HCT116 (cell line): ENCODE results near the gene PRSS53. TPM values are rescaled to one million over a fixed set of nuclear protein-coding genes. Genes with fewer than 3 reads are reported as not detected.
"Not testable (repeated sequence)": the region's sequence is repeated elsewhere in the genome, so short reads cannot be mapped to it uniquely, and the experiment has no call there.

Source experiments
- ATAC-seq: fragments of 200-7000 bp; cut with Tn5 transposase; 2 replicates; pipeline ENCODE4 v1.9.1; 2020; ENCODE audit warnings: mild to moderate bottlenecking, moderate library complexity
- BruUV-seq: library from RNA; stranded (reverse); fragments of 400-500 nt; replicated peaks from 2 replicates; lab custom pipeline; 2021; lab: Mats Ljungman, UMichigan
- CTCF ChIA-PET: fragments of 300-600 bp; sonication (Branson Sonifier 250); formaldehyde crosslinking; loops from one replicate; lab custom pipeline; 2021; ENCODE audit warnings: antibody characterized with exemption; lab: Charles Lee
- POLR2A ChIA-PET: fragments of 300-600, 350-600 bp; sonication (Branson Sonifier 250); formaldehyde crosslinking; loops from one replicate; lab custom pipeline; 2021; ENCODE audit warnings: antibody characterized with exemption; lab: Charles Lee
- RAD21 ChIA-PET, 2 experiments: fragments of 300-600 bp; sonication (Branson Sonifier 250); formaldehyde crosslinking; loops; one replicate each; lab custom pipeline; 2023; ENCODE audit warnings: low total read pairs in 2 of 2; ENCODE audit not compliant: uncharacterized antibody in 2 of 2, unreplicated experiment in 2 of 2, low non-redundant PET in 1 of 2; lab: Charles Lee
- DNase-seq: peaks from one replicate; pipeline ENCODE4 v3.0.0-alpha.2; 2010; ENCODE audit warnings: low read depth, low spot score
- H2AFZ ChIP-seq: fragments of 200-600 bp; shearing (Covaris generic), sonication (generic); 2 replicates; pipeline ENCODE4 v1.6.1; 2017; ENCODE audit warnings: low read depth, mixed run types, mixed read lengths, antibody characterized with exemption, low read length; ENCODE audit not compliant: poor library complexity, severe bottlenecking
- H3K27ac ChIP-seq: 2 replicates; pipeline ENCODE4 v1.5.1; 2012; ENCODE audit warnings: low read depth, low read length
- H3K27me3 ChIP-seq: fragments of 200-600 bp; sonication (generic); 2 replicates; pipeline ENCODE4 v1.6.1; 2016; ENCODE audit warnings: mixed run types, low read length, mixed read lengths; ENCODE audit not compliant: insufficient read depth
- H3K36me3 ChIP-seq, 2 experiments: fragments of 200-500 bp in 1 of 2; fragments of 200-600 bp in 1 of 2; sonication (Bioruptor generic) in 1 of 2; sonication (generic) in 1 of 2; 2 replicates each; pipeline versions ENCODE4 v1.5.1 to v1.6.1; 2014 to 2016; ENCODE audit warnings: low read length in 2 of 2, inconsistent platforms in 1 of 2, mixed read lengths in 1 of 2, mixed run types in 1 of 2; ENCODE audit not compliant: insufficient read depth in 2 of 2, control insufficient read depth in 1 of 2
- H3K4me1 ChIP-seq, 2 experiments: fragments of 200-600 bp in 1 of 2; sonication (generic) in 1 of 2; 2 replicates each; pipeline versions ENCODE4 v1.5.1 to v1.6.1; 2012 to 2017; ENCODE audit warnings: low read length in 2 of 2, inconsistent platforms in 1 of 2, mild to moderate bottlenecking in 1 of 2, mixed read lengths in 1 of 2, mixed run types in 1 of 2, moderate library complexity in 1 of 2; ENCODE audit not compliant: insufficient read depth in 2 of 2, control insufficient read depth in 1 of 2
- H3K4me2 ChIP-seq: fragments of 200-600 bp; sonication (generic); 2 replicates; pipeline ENCODE4 v1.6.1; 2017; ENCODE audit warnings: mixed run types, low read length, mixed read lengths
- H3K4me3 ChIP-seq, 2 experiments: fragments of 200-600 bp in 1 of 2; sonication (generic) in 1 of 2; replicated peaks in 1 of 2; 2 replicates each; pipeline ENCODE4 v1.5.1; 2011 to 2016; ENCODE audit warnings: low read length in 2 of 2, control low read depth in 1 of 2, low read depth in 1 of 2, mild to moderate bottlenecking in 1 of 2, mixed read lengths in 1 of 2, mixed run types in 1 of 2
- H3K79me2 ChIP-seq: fragments of 200-600 bp; sonication (generic); 2 replicates; pipeline ENCODE4 v1.6.1; 2017; ENCODE audit warnings: mild to moderate bottlenecking, mixed run types, low read length, moderate library complexity, mixed read lengths; ENCODE audit not compliant: insufficient read depth
- H3K9ac ChIP-seq: fragments of 200-600 bp; sonication (generic); 2 replicates; pipeline ENCODE4 v1.6.1; 2016; ENCODE audit warnings: low read length, mixed read lengths
- H3K9me2 ChIP-seq: fragments of 200-600 bp; sonication (generic), shearing (Covaris generic); 2 replicates; pipeline ENCODE4 v1.6.1; 2017; ENCODE audit warnings: mixed run types, mild to moderate bottlenecking, moderate library complexity; ENCODE audit not compliant: insufficient read depth
- H3K9me3 ChIP-seq, 2 experiments: fragments of 200-500 bp in 1 of 2; fragments of 200-600 bp in 1 of 2; sonication (Bioruptor generic) in 1 of 2; sonication (generic) in 1 of 2; 2 replicates each; pipeline ENCODE4 v1.6.1; 2014 to 2017; ENCODE audit warnings: low read length in 2 of 2, mixed read lengths in 2 of 2, inconsistent platforms in 1 of 2, low read depth in 1 of 2, mild to moderate bottlenecking in 1 of 2, mixed run types in 1 of 2, moderate library complexity in 1 of 2; ENCODE audit not compliant: control insufficient read depth in 1 of 2, insufficient read depth in 1 of 2
- H4K20me1 ChIP-seq: fragments of 200-600 bp; sonication (generic), shearing (Covaris generic); 2 replicates; pipeline ENCODE4 v1.6.1; 2017; ENCODE audit warnings: mixed run types, mild to moderate bottlenecking, moderate library complexity; ENCODE audit not compliant: insufficient read depth
- EZH2 ChIP-seq: fragments of 200-600 bp; sonication (generic); IDR thresholded peaks from 2 replicates; pipeline ENCODE4 v1.6.1; 2017; ENCODE audit warnings: antibody characterized with exemption, mixed run types
- intact Hi-C: fragments of 100-400 bp; cut with micrococcal nuclease; formaldehyde crosslinking; loops from 2 replicates; pipeline ENCODE4 v1.10.0; 2022
- total RNA-seq: library from RNA; stranded (reverse); gene quantifications from one replicate; pipeline ENCODE4 v1.2.1, GENCODE V29; 2021; ENCODE audit not compliant: unreplicated experiment

The PRSS53 gene
- total RNA-seq, 1 experiment from 2014 or later = 11.6 TPM

DNA sequence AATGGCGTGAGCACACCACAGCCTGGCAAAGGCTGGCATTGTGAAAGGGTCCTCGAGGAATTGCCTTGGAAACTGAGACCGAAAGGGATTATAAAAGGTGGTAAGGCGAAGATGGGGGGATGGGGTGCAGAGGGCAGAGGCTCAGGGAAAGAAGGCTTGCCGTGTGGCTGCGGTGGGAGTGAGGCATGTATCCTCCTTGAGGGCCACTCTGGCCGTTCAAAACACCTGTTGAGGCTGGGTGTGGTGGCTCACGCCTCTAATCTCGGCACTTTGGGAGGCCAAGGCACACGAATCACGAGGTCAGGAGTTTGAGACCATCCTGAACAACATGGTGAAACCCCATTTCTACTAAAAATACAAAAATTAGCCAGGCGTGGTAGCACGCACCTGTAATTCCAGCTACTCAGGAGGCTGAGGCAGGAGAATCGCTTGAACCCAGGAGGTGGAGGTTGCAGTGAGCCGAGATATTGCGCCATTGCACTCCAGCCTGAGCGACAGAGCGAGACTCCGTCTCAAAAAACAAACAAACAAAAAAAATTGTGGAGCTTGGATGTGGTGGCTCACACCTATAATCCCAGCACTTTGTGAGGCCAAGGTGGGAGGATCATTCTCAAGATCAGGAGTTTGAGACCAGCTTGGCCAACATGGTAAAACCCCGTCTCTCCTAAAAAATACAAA, 48.2 kb upstream of the PRSS53 start:
- H3K36me3 ChIP-seq, CTCF ChIA-PET, ATAC-seq, H3K4me2 ChIP-seq, RAD21 ChIA-PET, BruUV-seq, H3K27ac ChIP-seq, H3K27me3 ChIP-seq, DNase-seq, H2AFZ ChIP-seq, H4K20me1 ChIP-seq, H3K9me2 ChIP-seq, H3K79me2 ChIP-seq, H3K9me3 ChIP-seq, H3K9ac ChIP-seq, H3K4me3 ChIP-seq: not testable (repeated sequence)
- POLR2A ChIA-PET = interaction anchor here (0.6 to 9.9 kb wide), 2 partner anchors 20 to 34 kb away, joined by 5 to 84 read pairs; partner anchors contain the start of gene KAT8
- intact Hi-C loops = loop anchor here (5.0 kb wide), 2 partner anchors 65 to 320 kb away; partner anchors contain the start of genes ARMC5, ZNF646 and ZNF668
- peaks cover 44 to 73% of the 10 kb centered on the region in 2 experiments for H3K4me1 ChIP-seq

DNA sequence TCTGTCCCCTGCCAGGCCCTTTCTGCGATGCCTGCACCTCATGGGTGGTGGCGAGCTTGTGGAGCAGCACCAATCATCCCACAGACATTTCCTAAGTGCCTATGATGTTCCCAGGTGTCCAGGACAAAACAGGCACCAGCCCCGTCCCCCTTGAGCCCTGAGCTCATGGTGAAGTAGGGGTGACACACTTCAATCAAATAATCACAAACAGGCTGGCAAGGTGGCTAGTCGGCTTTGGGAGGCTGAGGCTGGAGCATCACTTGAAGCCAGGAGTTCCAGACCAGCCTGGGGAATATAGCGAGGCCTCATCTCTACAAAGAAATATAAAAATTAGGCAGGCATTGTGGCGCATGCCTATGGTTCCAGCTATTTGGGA, 47.5 kb upstream of the PRSS53 start:
- peaks cover 8 to 11% of the 10 kb centered on the region in 2 experiments; a peak in 3 of 4 replicates for H3K36me3 ChIP-seq
- CTCF ChIA-PET = no interaction called here
- POLR2A ChIA-PET = interaction anchor here (1.1 to 9.9 kb wide), 4 partner anchors 11 to 307 kb away, joined by 6 to 84 read pairs (median 8); partner anchors contain the start of genes KAT8 and ZNF843
- H2AFZ ChIP-seq = no peak overlapping the region
- peaks cover 42 to 71% of the 10 kb centered on the region in 2 experiments for H3K4me1 ChIP-seq
- H3K27ac ChIP-seq = no peak overlapping the region; the same call in 1 of the 2 replicates
- no peak overlapping the region for H3K4me3 ChIP-seq
- H3K9me2 ChIP-seq = no peaks in the 10 kb centered on the region
- no TSS peak for BruUV-seq
- no peak overlapping the region for H3K9ac ChIP-seq
- RAD21 ChIA-PET = no interaction called here
- TF ChIP-seq EZH2 = no peak
- peak overlapping the region; percentile 99 for H3K4me2 ChIP-seq
- no peaks in the 10 kb centered on the region for H3K9me3 ChIP-seq
- H3K27me3 ChIP-seq = no peaks in the 10 kb centered on the region
- DNase-seq = no peak
- H4K20me1 ChIP-seq = no peaks in the 10 kb centered on the region
- H3K79me2 ChIP-seq = peaks cover 7% of the 10 kb centered on the region; the same call in 1 of the 2 replicates
- ATAC-seq = no peak
- intact Hi-C loops = loop anchor here (5.0 kb wide), 2 partner anchors 64 to 321 kb away; partner anchors contain the start of genes ARMC5, ZNF646 and ZNF668
